MM.1S (cell line): Measurements from ENCODE around the gene CCER1.

Experiments used
- EZH2 ChIP-seq: fragments of 300-600 bp; sonication (generic); optimal IDR thresholded peaks from 2 replicates; pipeline ENCODE3; 2017; ENCODE audit warnings: low read depth, mild to moderate bottlenecking, antibody characterized with exemption, low read length, mixed read lengths
- TF ChIP-seq, protein P1 (sequence below): fragments of 300-600 bp; sonication (generic); IDR thresholded peaks from 2 replicates; pipeline ENCODE4 v1.5.1; 2016; ENCODE audit warnings: antibody characterized with exemption, low read length, mixed read lengths

DNA sequence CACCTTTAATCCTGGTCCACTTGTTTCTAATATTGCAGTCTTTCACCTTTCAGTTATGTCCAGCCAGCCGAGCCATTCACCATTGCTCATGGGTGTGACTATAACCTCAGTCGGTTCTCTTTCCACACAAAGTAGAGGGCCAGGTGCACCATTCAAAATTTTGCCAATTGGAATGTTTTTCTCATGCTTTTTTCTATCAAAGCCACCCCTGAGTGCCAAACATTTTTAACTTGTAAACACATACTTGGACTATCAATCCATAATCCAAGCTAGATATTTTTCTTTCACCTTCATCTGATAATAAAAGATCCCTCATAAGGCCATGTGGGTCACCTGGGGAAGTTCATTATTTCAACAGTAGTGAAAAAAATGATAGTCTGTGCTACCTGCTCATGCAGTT, 52.4 kb downstream of the CCER1 start:
- TF ChIP-seq, protein P1, sequence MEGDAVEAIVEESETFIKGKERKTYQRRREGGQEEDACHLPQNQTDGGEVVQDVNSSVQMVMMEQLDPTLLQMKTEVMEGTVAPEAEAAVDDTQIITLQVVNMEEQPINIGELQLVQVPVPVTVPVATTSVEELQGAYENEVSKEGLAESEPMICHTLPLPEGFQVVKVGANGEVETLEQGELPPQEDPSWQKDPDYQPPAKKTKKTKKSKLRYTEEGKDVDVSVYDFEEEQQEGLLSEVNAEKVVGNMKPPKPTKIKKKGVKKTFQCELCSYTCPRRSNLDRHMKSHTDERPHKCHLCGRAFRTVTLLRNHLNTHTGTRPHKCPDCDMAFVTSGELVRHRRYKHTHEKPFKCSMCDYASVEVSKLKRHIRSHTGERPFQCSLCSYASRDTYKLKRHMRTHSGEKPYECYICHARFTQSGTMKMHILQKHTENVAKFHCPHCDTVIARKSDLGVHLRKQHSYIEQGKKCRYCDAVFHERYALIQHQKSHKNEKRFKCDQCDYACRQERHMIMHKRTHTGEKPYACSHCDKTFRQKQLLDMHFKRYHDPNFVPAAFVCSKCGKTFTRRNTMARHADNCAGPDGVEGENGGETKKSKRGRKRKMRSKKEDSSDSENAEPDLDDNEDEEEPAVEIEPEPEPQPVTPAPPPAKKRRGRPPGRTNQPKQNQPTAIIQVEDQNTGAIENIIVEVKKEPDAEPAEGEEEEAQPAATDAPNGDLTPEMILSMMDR = no peak
- no peak for TF ChIP-seq EZH2
